Measurements from ENCODE around the gene PDE9A.
"Not testable (repeated sequence)": the region's sequence is repeated elsewhere in the genome, so short reads cannot be mapped to it uniquely, and the experiment has no call there.

Gene PDE9A

DNA sequence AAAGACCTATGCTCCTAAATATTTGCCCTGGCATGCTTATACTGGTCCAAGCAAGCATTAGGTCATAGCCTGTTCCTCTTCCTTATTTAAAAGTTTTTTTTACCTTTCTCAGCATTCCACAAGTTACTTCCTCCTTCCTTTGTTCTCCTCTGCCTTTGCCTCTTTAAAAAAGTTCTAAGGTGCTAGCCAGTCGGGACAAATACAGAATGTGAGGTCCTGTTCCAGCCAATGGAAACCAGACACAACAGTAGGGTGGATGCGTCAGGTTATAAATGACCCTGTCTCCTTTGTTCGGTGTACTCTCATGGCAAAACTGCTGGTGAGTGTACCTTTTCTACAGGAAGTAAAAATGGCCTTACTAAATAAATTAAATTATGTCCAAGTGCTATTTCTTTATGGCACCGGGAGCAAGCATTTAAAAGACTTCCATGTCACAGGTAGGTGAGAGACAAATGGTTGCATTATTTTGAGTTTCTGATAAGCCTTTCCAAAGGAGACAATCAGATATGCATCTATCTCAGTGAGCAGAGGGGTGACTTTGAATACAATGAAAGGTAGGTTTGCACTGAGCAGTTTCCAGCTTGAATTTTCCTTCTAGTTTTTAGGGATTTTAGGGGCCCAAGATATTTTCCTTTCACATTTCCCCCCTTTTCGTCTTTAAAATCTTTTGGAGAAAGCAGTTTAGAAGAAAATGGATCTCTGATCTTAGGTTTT lies 159.3 kb downstream of the PDE9A start:
- in situ Hi-C loops (cut with MboI; ENCODE audit: low sequenced_read_pairs) = not testable (repeated sequence)

DNA sequence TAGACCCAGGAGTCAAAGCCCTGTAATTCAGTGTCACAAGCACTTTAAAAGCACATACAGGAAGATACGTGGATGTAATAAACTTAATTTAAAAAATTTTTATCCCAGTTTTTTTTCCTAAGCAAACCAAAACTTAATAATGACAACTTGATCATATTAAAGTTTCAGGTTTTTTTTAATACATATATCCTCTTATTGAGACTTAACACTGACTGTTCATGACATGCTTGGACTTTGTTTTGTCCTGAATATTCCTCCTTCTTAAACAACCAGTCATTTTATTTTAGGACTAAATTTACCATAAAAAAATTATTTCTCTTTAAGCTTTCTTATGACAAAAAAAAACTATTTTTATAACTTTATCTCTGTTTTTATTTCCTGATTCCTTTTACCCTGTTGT lies 161.8 kb downstream of the PDE9A start:
- in situ Hi-C loops (cut with MboI; ENCODE audit: low sequenced_read_pairs) = no loop called here

DNA sequence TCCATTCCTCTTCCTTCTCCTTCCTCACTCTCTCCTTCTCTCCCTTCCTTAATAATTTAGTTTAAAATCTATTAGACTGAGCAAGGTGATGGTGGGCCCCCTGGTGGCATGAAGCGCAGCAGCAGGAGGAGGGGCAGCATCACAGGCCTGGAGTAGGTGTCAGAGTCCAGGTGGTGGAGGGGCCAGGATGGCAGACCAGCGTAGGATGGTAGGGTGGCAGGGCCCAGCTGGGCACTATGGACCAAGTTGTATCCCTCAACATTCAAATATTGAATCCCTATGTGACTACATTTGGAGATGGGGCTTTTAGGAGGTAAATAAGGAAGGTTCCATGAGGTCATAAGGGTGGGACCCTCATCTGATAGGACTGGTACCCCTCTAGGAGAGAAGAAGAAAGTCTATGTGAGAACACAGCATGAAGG lies 164.9 kb downstream of the PDE9A start:
- in situ Hi-C loops (cut with MboI; ENCODE audit: low sequenced_read_pairs) = no loop called here

DNA sequence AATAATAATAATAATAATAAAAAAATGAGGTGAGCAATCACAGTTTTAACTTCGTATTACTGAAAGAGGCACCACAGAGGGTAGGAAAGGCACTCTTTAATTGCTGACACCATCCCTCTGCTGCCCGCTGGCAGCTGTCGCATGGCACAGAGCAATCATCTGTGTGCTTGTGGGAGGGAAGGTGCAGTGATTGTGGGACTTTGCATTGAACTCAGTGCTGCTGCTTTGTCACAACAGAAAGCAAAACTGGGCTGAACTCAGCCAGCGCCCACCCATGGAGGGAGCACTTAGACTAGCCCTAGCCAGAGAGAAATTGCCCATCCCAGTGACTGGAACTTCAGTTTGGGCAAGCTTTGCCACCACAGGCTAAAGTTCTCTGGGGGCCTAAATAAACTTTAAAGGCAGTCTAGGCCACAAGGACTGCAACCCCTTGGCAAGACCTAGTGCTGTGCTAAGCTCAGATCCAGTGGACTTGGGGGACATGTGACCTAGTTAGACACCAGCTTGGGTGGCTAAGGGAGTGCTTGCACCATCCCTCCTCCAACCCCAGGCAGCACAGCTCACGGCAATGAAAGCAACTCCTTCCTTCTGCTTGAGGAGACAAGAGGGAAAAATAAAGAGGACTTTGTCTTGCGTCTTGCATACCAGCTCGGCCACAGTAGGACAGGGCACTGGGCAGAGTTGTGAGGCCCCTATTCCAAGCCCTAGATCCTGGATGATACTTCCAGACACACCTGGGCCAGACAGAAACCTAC lies 166.6 kb downstream of the PDE9A start:
- in situ Hi-C loops (cut with MboI; ENCODE audit: low sequenced_read_pairs) = no loop called here

DNA sequence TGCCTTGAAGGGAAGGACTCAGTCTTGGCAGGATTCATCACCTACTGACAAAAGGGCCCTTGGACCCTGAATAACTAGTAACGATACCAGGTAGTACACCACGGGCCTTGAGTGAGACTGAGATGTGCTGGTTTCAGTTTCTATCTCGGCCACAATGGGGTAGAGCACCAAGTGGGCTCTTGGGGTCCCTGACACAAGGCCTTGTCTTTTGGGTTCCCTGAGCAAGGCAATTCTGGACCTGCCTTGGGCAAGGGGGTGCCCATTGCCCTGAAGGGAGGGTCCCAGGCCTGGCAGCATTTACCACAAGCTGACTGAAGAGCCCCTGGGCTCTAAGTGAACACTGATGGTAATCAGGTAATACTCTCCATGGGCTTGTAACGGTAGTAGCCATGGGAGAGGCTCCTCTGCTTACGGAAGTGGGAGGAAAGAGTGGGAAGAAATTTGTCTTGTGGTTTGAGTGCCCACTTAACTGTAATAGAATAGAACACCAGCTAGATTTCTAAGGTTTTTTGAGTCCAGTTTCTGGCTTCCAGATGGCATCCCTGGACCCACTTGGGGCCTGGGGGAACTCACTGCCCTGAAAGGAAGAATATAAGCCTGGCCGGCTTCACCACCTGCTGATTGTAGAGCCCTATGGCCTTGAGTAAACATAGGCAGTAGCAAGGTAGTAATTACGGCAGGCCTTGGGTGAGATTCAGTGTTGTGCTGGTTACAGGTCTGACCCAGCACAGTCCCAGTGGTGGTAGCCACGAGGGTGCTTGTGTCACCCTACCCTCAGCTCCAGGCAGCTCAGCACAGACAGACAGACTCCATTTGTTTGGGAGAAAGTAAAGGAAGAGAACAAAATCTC lies 167.4 kb downstream of the PDE9A start:
- in situ Hi-C loops (cut with MboI; ENCODE audit: low sequenced_read_pairs) = no loop called here
